GM12874 (cell line): ENCODE data around the gene PPIP5K2.

Experiments
- TF ChIP-seq, protein P1 (sequence below): IDR thresholded peaks from 2 replicates; pipeline ENCODE4 v1.5.1; 2011; ENCODE audit warnings: low read depth, mild to moderate bottlenecking, control low read depth, low read length, moderate library complexity; ENCODE audit not compliant: insufficient read depth

The PPIP5K2 gene

DNA sequence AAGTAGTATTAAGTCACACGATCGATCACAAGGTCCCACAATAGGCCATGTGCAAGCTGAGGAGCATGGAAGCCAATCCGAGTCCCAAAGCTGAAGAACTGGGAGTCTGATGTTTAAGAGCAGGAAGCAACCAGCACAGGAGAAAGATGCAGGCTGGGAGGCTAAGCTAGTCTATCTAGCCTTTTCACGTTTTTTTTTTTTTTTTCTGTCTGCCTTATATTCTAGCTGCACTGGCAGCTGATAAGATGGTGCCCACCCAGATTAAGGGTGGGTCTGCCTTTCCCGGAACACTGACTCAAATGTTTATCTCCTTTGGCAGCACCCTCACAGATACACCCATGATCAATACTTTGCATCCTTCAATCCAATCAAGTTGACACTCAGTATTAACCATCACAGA is 6.5 kb downstream of the PPIP5K2 start:
- TF ChIP-seq, protein P1, sequence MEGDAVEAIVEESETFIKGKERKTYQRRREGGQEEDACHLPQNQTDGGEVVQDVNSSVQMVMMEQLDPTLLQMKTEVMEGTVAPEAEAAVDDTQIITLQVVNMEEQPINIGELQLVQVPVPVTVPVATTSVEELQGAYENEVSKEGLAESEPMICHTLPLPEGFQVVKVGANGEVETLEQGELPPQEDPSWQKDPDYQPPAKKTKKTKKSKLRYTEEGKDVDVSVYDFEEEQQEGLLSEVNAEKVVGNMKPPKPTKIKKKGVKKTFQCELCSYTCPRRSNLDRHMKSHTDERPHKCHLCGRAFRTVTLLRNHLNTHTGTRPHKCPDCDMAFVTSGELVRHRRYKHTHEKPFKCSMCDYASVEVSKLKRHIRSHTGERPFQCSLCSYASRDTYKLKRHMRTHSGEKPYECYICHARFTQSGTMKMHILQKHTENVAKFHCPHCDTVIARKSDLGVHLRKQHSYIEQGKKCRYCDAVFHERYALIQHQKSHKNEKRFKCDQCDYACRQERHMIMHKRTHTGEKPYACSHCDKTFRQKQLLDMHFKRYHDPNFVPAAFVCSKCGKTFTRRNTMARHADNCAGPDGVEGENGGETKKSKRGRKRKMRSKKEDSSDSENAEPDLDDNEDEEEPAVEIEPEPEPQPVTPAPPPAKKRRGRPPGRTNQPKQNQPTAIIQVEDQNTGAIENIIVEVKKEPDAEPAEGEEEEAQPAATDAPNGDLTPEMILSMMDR: no peak

DNA sequence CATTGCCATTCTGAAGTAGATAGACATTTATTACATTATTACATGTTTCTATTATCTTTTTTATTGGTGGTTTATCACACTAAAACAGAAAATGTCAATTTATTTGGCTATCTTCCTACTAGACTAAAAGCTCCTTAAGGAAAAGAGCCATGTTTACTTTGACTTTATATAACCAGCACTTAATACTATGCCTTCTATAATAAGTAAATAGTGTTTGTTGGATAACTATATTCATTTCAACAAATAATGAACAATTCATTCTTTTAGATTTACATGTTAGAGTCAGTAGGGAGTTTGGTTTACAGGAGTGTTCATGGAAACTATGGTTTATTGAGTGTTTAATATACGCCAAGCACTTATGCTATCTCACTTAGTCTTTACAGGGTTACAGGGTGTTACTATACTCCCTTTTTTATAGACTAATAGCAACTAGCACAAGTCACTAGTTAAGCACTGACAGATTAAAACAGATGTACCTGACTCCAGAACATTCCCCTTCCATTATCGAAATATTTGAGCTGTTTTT is 7.3 kb downstream of the PPIP5K2 start:
- TF ChIP-seq, protein P1: no peak

DNA sequence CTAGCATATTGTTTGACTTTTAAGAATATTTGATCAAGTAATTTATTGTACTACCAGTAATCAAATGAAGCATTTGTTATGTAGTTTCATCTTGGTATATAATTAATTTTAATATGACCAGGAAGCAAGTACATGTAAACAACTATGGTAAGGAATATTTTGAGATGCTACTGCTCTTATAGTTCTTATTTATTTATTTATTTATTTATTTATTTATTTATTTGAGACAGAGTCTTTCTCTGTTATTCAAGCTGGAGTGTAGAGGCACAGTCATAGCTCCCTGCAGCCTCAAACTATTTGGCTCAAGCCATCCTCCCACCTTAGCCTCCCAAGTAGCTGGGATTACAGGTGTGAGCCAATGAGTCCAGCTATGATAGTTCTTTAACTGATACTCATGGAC is 8.1 kb downstream of the PPIP5K2 start:
- TF ChIP-seq, protein P1: no peak

DNA sequence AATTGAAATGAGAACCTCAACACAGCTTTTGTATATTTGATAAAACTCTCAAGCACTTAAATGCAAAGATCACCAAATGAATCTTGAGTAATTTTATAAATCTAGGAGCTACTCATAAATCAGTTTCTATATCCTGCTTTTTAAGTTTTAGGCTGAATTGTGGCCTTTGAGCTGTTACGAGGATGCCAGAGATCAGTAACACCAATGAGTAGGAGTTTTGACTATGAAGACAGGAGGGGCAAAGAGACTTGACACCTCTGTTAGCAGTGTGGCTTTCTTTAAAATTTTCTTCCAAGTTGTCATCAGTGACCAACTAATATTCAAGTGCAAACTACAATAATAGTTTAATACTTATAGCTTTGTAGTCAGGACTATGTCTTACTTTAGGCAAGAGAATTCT is 12.6 kb downstream of the PPIP5K2 start:
- TF ChIP-seq, protein P1: no peak

DNA sequence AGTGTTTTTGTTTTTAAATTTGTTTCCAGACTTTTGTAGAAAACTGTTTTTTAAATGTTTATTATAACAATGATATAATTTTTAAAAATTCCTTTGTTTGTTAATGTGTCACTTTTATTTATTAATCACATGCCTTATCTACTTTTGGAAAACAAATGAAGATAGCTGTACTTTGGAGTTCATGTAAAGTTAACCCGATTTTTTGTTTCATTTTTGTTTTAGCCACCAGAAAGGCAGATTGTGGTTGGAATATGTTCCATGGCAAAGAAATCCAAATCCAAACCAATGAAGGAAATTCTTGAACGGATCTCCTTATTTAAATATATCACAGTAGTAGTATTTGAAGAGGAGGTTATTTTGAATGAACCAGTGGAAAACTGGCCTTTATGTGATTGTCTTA is 13.1 kb downstream of the PPIP5K2 start:
- TF ChIP-seq, protein P1: no peak

DNA sequence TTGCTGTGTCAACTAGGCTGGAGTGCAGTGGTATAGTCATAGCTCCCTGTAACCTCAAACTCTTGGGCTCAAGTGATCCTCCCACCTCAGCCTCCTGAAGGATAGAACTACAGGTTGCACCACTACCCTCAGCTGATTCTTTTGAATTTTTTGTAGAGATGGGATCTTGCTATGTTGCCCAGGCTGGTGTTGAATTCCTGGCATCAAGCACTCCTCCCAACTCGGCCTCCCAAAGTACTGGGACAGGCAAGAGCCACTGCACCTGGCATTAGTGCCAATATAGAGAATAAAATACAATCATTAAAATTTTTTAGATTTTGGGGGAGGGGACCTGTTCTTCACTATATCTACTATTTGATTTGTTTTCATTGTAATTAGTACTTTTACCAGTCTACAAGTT is 15.4 kb downstream of the PPIP5K2 start:
- TF ChIP-seq, protein P1: no peak

DNA sequence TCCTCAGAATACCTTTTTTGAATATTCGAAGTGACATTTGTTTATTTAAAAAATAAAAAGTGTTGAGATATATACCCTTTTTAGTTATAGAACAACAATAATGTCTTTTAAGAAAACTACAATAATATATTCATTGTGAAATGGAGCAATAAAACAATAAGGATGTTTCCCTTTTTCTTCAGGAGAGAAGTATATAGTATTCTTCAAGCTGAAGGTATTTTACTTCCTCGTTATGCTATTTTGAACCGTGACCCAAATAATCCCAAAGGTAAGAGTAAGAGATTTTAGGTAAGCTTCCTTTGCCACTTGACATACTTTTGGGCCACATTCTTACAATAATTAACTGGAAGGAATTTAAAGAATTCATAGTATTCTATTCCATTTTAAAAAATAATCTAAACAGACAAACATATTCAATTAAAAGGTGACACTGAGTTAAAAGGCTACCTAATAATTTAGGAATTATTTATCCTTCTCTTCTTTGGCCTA is 18.1 kb downstream of the PPIP5K2 start:
- TF ChIP-seq, protein P1: no peak

DNA sequence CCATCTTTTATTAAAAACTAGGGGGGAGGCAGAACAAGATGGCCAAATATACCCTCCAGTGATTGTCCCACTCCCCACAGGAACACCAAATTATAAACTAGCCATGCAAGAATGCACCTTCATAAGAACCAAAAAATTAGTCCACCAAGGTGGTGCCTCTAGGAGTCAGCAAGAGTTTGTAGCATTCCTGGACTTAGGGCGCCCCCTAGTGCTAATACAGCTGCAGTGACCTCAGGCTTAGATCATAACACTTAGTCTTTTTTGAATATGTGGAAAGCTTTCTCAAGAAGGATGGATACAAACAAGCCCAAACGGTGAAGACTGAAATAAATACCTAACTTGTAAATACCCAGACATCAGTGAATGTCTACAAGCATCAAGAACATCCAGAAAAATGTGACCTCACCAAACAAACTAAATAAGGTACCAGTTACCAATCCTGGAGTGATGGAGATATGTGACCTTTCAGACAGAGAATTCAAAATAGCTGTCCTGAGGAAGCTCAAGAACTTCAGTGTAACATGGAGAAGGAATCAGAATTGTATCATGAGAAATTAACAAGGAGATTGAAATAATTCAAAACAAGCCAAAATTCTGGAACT is 19.3 kb downstream of the PPIP5K2 start:
- TF ChIP-seq, protein P1: peak; percentile 78
